ENCODE results near the gene OSTM1. TPM values are rescaled to one million over a fixed set of nuclear protein-coding genes. Genes with fewer than 3 reads are reported as not detected.

OSTM1 gene
- total and polyA plus RNA-seq, 10 of the 15 experiments (the other 5 are each of a cell fraction or from before 2014, with no cell fraction given), result 3.0 to 17.1 (median 5.8) TPM

DNA sequence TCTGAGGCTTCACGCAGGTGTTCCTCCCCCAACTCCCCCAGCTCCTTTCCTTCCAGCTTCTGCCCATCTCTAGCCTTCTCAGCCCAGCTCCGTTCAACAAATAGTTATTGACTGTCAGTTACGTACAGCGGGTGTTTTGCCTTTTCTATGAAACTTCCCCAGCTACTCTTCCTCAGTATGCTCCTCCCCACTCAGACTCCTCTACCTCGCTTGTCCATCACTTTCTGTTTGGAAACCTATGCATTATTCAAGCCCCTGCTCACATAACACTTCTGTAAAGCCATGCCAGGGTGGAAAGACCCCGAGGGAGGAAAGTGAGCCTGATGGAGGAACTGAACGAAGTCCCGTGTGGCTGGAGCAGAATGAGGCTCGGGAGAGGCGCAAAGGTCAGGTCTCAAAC, 47.1 kb upstream of the OSTM1 start (continued):
- TF ChIP-seq ZSCAN29 (IDR thresholded peaks at IDR 0.05) (no peak), NFIC (IDR thresholded peaks at IDR 0.05; ENCODE audit: low read depth, low read length) (no peak)

DNA sequence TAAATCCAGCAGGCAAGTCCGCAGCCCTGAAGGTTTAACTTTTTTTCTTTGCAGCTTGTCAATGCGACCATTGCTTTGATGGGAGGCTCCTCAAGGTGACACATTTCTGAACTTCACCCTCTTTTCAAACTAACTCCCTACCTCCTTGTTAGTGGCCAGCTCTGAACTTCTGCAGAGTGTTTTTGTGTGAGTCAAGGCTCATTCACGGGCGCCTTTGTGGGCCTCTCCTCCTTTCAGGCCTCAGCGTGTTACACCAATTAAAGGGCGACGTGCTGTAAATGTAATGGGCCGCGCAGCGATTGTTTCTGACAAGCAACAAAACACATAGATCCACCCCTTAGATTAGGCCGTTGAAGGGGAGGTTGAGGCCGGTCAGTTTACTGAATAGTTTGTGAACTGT, 45.8 kb upstream of the OSTM1 start:
- Histone ChIP-seq H3K27ac (ENCODE audit: control insufficient read depth, insufficient read depth) (no peak overlapping the region), H4K20me1 (ENCODE audit: control insufficient read depth, insufficient read depth) (no peaks in the 10 kb centered on the region), H3K79me2 (ENCODE audit: control insufficient read depth, insufficient read depth, low read length) (no peaks in the 10 kb centered on the region), H3K4me2 (ENCODE audit: control insufficient read depth, insufficient read depth) (no peak overlapping the region), H3K9ac (ENCODE audit: control insufficient read depth, insufficient read depth, low read length) (no peak overlapping the region), H3K27me3 (replicated peaks in 1 of 2; ENCODE audit: control insufficient read depth in 2 of 2, insufficient read depth in 2 of 2, low read length in 1 of 2) (peaks cover 33 to 36% of the 10 kb centered on the region in 2 experiments), H3K9me3 (replicated peaks; ENCODE audit: control insufficient read depth, insufficient read depth, low read length) (no peaks in the 10 kb centered on the region), H3K4me1 (ENCODE audit: control insufficient read depth, insufficient read depth, low read length) (no peaks in the 10 kb centered on the region; the same call in 1 of the 2 replicates), H3K4me3 (no peak overlapping the region), H2AFZ (ENCODE audit: control insufficient read depth, low read depth, low read length) (no peak overlapping the region), H3K36me3 (ENCODE audit: control insufficient read depth in 2 of 2, insufficient read depth in 2 of 2, low read length in 1 of 2) (no peaks in the 10 kb centered on the region)
- DNase-seq (ENCODE audit: low read depth, low spot score) (no peak), ATAC-seq (no peak), FAIRE-seq (no peak)
- WGBS (ENCODE audit: insufficient coverage, insufficient replicate concordance, low lambda C conversion rate, missing lambda C conversion rate), result 34% methylated on average over 12 of the region's 12 CpGs
- ChIA-PET RAD21 (ENCODE audit: unreplicated experiment) (no interaction called here), POLR2A (no interaction called here), CTCF (no interaction called here), SMC1A (ENCODE audit: uncharacterized antibody, unreplicated experiment) (no interaction called here)
- no TSS peak for BruUV-seq (replicated peaks)
- in situ Hi-C loops (cut with MboI), result no loop called here
- intact Hi-C loops (cut with micrococcal nuclease; ENCODE audit: unreplicated experiment), result no loop called here
- TF ChIP-seq TBL1XR1 (IDR thresholded peaks at IDR 0.05; ENCODE audit: low read depth, low read length), result no peak
- no peak for TF ChIP-seq SIX5 (IDR thresholded peaks at IDR 0.05; ENCODE audit: low read depth, low read length, severe bottlenecking)
- TF ChIP-seq, protein P1, sequence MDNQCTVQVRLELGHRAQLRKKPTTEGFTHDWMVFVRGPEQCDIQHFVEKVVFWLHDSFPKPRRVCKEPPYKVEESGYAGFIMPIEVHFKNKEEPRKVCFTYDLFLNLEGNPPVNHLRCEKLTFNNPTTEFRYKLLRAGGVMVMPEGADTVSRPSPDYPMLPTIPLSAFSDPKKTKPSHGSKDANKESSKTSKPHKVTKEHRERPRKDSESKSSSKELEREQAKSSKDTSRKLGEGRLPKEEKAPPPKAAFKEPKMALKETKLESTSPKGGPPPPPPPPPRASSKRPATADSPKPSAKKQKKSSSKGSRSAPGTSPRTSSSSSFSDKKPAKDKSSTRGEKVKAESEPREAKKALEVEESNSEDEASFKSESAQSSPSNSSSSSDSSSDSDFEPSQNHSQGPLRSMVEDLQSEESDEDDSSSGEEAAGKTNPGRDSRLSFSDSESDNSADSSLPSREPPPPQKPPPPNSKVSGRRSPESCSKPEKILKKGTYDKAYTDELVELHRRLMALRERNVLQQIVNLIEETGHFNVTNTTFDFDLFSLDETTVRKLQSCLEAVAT (IDR thresholded peaks at IDR 0.05), result no peak
- TF ChIP-seq, protein P2, sequence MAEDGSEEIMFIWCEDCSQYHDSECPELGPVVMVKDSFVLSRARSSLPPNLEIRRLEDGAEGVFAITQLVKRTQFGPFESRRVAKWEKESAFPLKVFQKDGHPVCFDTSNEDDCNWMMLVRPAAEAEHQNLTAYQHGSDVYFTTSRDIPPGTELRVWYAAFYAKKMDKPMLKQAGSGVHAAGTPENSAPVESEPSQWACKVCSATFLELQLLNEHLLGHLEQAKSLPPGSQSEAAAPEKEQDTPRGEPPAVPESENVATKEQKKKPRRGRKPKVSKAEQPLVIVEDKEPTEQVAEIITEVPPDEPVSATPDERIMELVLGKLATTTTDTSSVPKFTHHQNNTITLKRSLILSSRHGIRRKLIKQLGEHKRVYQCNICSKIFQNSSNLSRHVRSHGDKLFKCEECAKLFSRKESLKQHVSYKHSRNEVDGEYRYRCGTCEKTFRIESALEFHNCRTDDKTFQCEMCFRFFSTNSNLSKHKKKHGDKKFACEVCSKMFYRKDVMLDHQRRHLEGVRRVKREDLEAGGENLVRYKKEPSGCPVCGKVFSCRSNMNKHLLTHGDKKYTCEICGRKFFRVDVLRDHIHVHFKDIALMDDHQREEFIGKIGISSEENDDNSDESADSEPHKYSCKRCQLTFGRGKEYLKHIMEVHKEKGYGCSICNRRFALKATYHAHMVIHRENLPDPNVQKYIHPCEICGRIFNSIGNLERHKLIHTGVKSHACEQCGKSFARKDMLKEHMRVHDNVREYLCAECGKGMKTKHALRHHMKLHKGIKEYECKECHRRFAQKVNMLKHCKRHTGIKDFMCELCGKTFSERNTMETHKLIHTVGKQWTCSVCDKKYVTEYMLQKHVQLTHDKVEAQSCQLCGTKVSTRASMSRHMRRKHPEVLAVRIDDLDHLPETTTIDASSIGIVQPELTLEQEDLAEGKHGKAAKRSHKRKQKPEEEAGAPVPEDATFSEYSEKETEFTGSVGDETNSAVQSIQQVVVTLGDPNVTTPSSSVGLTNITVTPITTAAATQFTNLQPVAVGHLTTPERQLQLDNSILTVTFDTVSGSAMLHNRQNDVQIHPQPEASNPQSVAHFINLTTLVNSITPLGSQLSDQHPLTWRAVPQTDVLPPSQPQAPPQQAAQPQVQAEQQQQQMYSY (CRISPR knock-in tag; IDR thresholded peaks at IDR 0.05), result no peak
- no peak for TF ChIP-seq BRCA1 (IDR thresholded peaks at IDR 0.05; ENCODE audit: low read depth, low read length)
- no peak for TF ChIP-seq EZH2 (IDR thresholded peaks at IDR 0.05; ENCODE audit: borderline replicate concordance, control insufficient read depth, low read depth, low read length)
- no peak for TF ChIP-seq MXI1 (IDR thresholded peaks at IDR 0.05; ENCODE audit: low read depth, low read length)
- no peak for TF ChIP-seq MTA2 (IDR thresholded peaks at IDR 0.05; ENCODE audit: low read depth)
- no peak for TF ChIP-seq WRNIP1 (IDR thresholded peaks at IDR 0.05; ENCODE audit: borderline replicate concordance, low read depth, low read length)
- TF ChIP-seq POLR2AphosphoS2 (IDR thresholded peaks at IDR 0.05; ENCODE audit: low read depth, low read length), result no peak
- TF ChIP-seq, protein P3, sequence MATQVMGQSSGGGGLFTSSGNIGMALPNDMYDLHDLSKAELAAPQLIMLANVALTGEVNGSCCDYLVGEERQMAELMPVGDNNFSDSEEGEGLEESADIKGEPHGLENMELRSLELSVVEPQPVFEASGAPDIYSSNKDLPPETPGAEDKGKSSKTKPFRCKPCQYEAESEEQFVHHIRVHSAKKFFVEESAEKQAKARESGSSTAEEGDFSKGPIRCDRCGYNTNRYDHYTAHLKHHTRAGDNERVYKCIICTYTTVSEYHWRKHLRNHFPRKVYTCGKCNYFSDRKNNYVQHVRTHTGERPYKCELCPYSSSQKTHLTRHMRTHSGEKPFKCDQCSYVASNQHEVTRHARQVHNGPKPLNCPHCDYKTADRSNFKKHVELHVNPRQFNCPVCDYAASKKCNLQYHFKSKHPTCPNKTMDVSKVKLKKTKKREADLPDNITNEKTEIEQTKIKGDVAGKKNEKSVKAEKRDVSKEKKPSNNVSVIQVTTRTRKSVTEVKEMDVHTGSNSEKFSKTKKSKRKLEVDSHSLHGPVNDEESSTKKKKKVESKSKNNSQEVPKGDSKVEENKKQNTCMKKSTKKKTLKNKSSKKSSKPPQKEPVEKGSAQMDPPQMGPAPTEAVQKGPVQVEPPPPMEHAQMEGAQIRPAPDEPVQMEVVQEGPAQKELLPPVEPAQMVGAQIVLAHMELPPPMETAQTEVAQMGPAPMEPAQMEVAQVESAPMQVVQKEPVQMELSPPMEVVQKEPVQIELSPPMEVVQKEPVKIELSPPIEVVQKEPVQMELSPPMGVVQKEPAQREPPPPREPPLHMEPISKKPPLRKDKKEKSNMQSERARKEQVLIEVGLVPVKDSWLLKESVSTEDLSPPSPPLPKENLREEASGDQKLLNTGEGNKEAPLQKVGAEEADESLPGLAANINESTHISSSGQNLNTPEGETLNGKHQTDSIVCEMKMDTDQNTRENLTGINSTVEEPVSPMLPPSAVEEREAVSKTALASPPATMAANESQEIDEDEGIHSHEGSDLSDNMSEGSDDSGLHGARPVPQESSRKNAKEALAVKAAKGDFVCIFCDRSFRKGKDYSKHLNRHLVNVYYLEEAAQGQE (IDR thresholded peaks at IDR 0.05; ENCODE audit: low read depth, low read length), result no peak
- no peak for TF ChIP-seq NRF1 (conservative IDR thresholded peaks at IDR 0.05; ENCODE audit: low read depth, low read length)
- no peak for TF ChIP-seq SMARCA5 (IDR thresholded peaks at IDR 0.05)
- no peak for TF ChIP-seq MYC (IDR thresholded peaks at IDR 0.05; ENCODE audit: insufficient read depth, insufficient read length, insufficient replicate concordance, low read length, severe bottlenecking)
